NCI-H82 treated with DMSO at 0.1 percent for 48 hours (cell line): ENCODE measurements around the gene ST6GALNAC6.
"Not testable (repeated sequence)": the region's sequence is repeated elsewhere in the genome, so short reads cannot be mapped to it uniquely, and the experiment has no call there.

ENCODE experiments used
- DNase-seq: peaks from one replicate; lab custom pipeline; 2025; ENCODE audit not compliant: unreplicated experiment; lab: John Stamatoyannopoulos, UW

ST6GALNAC6 gene

DNA sequence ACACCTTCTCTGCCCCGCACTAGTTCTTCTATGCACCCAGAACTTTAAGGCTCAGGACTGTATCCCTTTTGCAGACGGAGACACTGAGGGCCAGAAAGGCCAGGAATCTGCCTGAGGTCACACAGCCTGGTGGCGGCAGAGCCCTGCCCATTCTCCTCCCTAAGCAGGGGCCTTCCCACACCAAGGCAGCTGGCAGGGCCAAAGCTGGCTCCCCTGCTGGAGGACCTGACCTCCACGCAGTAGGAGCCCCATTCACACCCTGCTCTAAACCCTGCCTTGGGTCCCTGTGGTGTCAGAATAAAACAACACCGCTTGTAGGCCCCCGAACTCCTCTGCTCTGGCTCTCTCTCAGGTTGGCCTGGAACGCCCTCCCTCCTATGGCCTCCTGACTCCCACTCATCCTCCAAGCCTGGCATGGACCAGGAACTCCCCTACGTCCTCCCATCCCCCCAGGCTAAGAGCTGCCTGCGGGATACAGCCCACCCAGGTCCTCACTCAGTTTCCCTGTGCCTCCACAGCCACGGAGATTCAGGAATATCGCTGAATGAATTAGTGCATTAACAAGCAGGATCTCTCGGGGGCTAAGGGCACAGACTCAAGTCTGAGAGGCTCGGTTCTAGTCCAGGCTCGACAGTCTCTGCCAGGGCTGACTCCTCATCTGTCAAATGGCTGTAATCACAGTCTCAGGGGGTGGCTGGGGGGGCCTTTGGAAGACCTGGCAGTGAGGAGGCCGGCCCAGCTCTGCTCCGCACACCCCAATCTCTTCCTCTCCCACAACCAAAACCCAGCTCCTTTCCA is 2.8 kb downstream of the ST6GALNAC6 start:
- no peak for DNase-seq

GRCh38 chr9:127895811-127896210 is 3.6 kb downstream of the ST6GALNAC6 start:
- DNase-seq = no peak

- DNase-seq = no peak
Observed at GRCh38 chr9:127893392-127893791, 6.0 kb downstream of the ST6GALNAC6 start.

DNA sequence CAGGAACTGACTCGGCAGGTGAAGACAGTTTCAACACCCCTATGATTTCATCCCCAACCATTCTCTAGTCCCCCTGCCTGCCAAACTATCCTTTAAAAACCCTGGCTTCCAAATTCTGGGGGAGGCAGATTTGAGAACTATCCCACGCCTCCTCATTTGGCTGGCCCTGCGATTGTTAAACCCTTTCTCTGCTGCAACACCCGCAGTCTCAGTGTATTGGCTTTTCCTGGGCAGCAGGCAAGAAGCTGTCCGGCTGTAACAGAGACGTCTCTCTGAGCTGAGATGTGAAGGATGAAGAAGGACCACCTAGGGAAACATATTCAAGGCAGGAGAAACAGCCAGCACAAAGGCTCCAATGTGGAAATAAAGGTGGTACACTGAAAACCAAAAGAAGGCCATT is 6.6 kb downstream of the ST6GALNAC6 start:
- no peak for DNase-seq

- DNase-seq = no peak
Observed at GRCh38 chr9:127890053-127890452, 9.3 kb downstream of the ST6GALNAC6 start.

DNA sequence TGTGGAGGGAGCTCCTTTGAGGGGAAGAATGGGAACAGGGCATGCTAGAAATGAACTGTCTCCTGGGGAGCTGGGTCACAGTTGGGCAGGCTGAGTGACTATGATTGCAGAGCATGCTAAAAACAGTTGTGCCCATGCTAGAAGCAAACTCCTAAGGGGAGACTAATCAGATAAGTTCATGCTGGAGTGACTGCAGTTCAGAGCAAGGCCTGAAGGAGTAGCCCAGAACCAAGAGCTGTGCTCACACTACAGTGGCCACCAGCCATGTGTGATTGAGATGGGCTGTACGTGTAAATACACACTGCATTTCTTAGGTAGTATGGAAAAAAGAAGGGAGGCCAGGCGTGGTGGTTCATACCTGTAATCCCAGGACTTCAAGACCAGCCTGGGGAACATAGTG is 11.6 kb downstream of the ST6GALNAC6 start:
- no peak for DNase-seq

- DNase-seq = no peak
Observed at GRCh38 chr9:127886401-127886972, 12.9 kb downstream of the ST6GALNAC6 start.

DNA sequence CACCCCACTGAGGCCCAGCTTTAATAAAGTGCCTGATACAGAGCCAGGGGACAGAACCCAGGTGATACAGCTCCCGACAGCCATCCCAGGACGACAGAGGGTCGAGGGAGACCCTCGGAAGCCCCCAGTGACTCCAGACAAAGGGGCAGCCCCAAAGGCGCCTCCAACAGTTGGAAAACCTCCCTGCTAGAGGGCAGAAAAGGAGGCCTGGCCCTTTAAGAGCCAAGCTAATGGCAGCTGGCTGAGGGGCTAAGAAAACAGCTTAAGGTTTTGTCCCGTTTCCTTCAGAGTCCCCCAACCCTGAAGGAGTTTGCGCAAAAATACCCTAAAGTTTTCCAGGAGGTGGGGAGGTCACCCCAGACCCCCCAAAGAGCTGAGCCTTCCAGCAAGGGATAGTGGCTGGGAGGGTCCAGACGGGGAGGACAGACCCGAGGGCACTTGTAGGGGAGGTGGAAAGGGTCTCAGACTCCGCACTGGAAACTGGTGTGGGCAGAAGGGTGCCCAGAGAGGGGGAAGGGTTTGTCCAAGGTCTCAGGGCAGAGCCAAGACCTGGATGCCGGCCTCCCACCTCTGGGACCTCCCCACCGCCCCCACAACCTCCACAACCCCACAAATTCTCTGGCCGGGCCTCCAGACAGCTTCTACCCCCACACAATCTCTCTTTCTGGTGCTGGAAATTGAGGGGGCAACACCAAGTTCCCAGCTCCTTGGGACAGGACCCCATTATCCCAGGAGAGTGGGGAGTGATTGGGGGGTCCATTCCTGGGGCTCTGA is 13.7 kb downstream of the ST6GALNAC6 start:
- DNase-seq = no peak

GRCh38 chr9:127884976-127885490 is 14.4 kb downstream of the ST6GALNAC6 start:
- no peak for DNase-seq

DNA sequence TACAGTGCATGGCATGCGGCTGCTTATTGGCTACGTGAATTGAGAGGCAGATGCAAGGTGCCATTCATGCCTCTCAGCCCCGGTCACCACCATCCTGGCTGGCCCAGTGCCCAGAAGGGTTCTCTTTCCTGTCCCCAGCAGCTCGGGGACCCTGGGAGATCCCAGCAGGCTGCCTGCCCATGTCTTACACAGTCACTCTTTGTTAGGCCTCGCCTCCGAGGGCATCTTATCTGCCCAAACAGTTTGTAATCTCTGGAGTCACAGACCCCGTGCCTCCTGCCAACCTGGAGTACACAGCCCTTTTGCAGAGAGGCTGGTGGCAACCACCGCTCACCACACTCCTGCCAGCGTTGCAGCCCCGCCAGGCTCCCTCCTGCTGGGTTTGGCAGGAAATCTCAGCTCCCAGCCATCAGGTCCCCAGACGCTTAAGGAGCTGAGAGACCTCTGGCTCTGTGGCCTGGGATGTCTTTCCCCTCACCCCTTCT is 14.9 kb downstream of the ST6GALNAC6 start:
- no peak for DNase-seq

GRCh38 chr9:127883959-127884358 is 15.4 kb downstream of the ST6GALNAC6 start:
- no peak for DNase-seq

DNA sequence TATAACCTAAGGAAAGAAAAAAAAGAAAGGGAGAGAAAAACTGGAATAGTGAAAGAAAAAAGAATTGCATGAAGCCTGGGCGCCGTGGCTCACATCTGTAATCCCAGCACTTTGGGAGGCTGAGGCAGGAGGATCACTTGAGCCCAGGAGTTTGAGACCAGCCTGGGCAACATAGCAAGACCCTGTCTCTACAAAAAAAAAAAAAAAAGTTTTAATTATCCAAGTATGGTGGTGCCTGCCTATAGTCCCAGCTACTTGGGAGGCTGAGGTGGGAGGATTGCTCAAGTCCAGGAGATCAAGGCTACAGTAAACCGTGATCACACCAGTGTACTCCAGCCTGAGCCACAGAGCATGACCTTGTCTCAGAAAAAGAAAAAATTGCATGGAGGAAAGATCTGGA is 17.7 kb downstream of the ST6GALNAC6 start:
- not testable (repeated sequence) for DNase-seq

DNA sequence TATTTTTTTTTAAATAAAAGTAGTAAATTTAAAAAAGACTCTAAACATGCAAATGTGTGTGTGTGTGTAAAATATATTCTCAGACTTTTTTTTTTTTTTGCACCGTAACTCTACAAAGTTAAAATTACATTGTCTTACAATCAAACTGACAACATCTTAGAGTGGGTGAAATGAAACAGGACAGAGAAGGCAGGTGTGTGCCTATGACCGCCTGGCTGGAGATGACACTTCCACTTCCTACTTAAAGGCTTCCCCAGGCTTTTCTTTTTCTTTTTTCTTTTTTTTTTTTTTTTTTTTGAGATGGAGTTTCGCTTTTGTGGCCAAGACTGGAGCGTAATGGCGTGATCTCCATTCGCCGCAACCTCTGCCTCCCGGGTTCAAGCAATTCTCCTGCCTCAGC is 19.3 kb downstream of the ST6GALNAC6 start:
- DNase-seq = no peak

DNA sequence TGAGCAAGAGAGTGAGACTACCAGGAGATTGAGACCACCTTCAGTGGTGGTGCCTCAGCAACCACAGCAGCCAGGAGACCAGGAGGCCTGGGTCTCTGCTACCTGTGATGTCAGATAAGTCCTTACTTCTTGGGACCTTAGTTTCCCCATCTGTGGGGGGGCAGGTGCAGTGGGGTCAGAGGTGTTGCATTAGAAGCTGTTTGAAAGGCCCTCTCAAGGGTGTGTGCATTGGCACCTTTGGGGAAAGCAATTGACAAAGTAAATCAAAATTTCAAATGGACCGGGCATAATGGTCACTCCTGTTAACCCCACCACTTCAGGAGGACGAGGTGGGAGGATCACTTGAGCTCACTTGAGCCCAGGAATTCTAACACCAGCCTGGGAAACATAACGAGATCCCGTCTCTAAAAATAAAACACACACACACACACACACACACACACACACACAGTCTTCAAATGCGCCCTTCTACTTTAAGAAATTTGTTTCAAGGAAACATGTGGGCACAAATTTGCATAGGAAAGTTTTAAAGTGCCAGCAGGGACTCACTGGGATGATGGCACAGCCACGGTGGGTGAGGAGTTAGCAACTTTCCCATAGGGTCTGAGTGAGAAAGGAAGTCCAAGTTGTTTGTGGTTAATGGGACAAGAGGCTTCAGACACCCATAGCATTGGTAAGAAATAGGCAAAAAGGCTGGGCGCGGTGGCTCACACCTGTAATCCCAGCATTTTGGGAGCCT is 20.6 kb downstream of the ST6GALNAC6 start:
- DNase-seq = no peak

- no peak for DNase-seq
Observed at GRCh38 chr9:127878001-127878651, 21.3 kb downstream of the ST6GALNAC6 start.

DNA sequence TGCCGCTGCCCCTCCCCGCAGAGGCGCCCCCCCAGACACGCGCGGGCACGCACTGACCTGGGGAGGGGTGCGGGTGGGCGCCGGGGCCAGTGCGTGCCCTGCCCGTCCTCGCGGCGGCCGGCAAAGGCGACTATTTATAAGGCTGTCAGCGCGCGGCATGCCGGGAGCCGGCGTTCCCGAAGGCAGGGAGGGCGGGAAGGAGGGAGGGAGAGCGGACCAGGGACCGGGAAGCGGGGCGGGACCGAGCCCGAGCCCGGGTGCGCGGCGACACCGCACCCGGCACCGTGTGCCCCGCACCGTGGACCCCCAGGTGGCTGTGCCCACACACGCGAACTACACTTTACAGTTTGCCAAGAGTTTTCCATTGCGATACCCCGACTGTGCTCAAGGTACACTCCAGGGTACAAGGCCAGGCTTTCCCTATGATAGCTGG is 21.8 kb downstream of the ST6GALNAC6 start, which contains the start of gene AK1:
TSS of gene AK1 (minus strand) at position 110 of the 433 bp plus-strand sequence. CDS start 3,058 bp downstream, outside the sequence.
- no peak for DNase-seq

GRCh38 chr9:127876764-127877562 is 22.4 kb downstream of the ST6GALNAC6 start:
- DNase-seq = no peak

DNA sequence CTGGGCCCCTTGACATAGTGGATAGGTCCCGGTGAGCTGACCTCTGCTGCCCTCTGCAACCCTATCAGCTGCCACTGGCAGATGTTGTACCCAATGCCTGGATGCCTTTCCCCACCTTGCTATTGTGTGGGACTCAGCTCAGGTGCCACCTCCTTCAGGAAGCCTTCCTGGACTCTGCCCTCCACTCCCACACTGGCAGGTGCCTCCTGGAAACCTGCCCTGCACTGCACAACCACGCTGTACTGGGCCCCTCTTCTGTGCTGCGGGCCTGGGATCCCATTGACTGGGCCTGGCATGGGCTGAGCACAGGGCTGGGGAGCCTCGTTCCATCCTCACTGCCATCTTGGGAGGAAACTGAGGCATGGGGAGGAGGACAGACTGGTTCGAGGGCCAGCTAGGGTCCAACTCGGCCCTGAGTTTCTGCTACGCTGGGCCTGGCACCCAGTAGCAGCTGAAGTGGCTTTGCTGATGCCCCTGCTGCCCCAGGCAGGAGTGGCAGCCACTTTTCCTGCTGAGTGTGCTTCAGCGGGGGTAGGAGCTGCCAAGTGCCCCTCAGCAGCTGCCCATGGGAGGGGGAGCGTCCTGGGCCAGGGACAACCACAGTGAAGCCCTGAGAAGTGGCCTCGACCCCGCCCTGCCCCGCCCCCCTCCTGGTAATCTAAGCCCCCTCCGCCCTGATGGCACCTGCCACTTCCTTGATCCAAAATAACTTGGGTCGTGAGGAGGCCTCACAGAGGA is 23.2 kb downstream of the ST6GALNAC6 start:
- no peak for DNase-seq
